Naive thymus-derived CD4-positive, alpha-beta T cell (primary cell): Measurements from ENCODE around the gene LRRC10. TPM values are rescaled to one million over a fixed set of nuclear protein-coding genes. Genes with fewer than 3 reads are reported as not detected.

Experiments
- ATAC-seq: fragments of 150-1000 bp; cut with Tn5 transposase; 2 replicates; pipeline ENCODE4 v1.10.0; 2021; ENCODE audit warnings: mild to moderate bottlenecking, moderate library complexity
- CTCF ChIA-PET: fragments of 350-600 bp; sonication (Branson Sonifier 250); formaldehyde crosslinking; loops from one replicate; lab custom pipeline; 2021; ENCODE audit warnings: antibody characterized with exemption; lab: Charles Lee
- POLR2A ChIA-PET: fragments of 350-600 bp; sonication (Branson Sonifier 250); formaldehyde crosslinking; loops from one replicate; lab custom pipeline; 2021; ENCODE audit warnings: antibody characterized with exemption, inconsistent platforms; lab: Charles Lee
- DNase-seq, 9 donors: peaks; one replicate each; pipeline versions ENCODE4 v3.0.0 to v3.0.0-alpha.2; 2020 to 2022; ENCODE audit warnings: mixed read lengths in 1 of 9
- H3K27ac ChIP-seq: one replicate; pipeline ENCODE4 v1.7.0; 2013; ENCODE audit warnings: mild to moderate bottlenecking, low read depth, low read length, moderate library complexity
- H3K27me3 ChIP-seq, 2 donors: one replicate each; pipeline ENCODE4 v1.7.0; 2013; ENCODE audit warnings: low read length in 2 of 2, mild to moderate bottlenecking in 2 of 2, moderate library complexity in 2 of 2; ENCODE audit not compliant: control insufficient read depth in 2 of 2, insufficient read depth in 2 of 2
- H3K36me3 ChIP-seq, 3 experiments: 1 replicate in 2 of 3; 2 replicates in 1 of 3; pipeline ENCODE4 v1.7.0; 2013; ENCODE audit warnings: low read length in 3 of 3, mild to moderate bottlenecking in 3 of 3, moderate library complexity in 1 of 3; ENCODE audit not compliant: insufficient read depth in 3 of 3, control insufficient read depth in 2 of 3
- H3K4me1 ChIP-seq, 2 donors: one replicate each; pipeline ENCODE4 v1.7.0; 2013; ENCODE audit warnings: low read length in 2 of 2, mild to moderate bottlenecking in 2 of 2, moderate library complexity in 1 of 2; ENCODE audit not compliant: control insufficient read depth in 2 of 2, insufficient read depth in 2 of 2
- H3K4me3 ChIP-seq: 2 replicates; pipeline ENCODE4 v1.7.0; 2013; ENCODE audit warnings: mild to moderate bottlenecking, low read length
- H3K9me3 ChIP-seq, 3 experiments: 1 replicate in 2 of 3; 2 replicates in 1 of 3; pipeline ENCODE4 v1.7.0; 2013; ENCODE audit warnings: low read length in 3 of 3; ENCODE audit not compliant: control insufficient read depth in 2 of 3
- H3K27ac Mint-ChIP-seq, 9 donors: one replicate each; pipeline ENCODE4 v1.8.0; 2020 to 2022; ENCODE audit warnings: mixed read lengths in 9 of 9, mild to moderate bottlenecking in 8 of 9, moderate library complexity in 5 of 9, inconsistent platforms in 2 of 9
- H3K27me3 Mint-ChIP-seq, 5 donors: one replicate each; pipeline ENCODE4 v1.8.0; 2021 to 2022; ENCODE audit warnings: mixed read lengths in 5 of 5, mild to moderate bottlenecking in 1 of 5
- H3K36me3 Mint-ChIP-seq, 5 donors: one replicate each; pipeline ENCODE4 v1.8.0; 2020 to 2022; ENCODE audit warnings: mixed read lengths in 5 of 5, mild to moderate bottlenecking in 3 of 5, inconsistent platforms in 1 of 5
- H3K4me1 Mint-ChIP-seq, 7 donors: one replicate each; pipeline ENCODE4 v1.8.0; 2020 to 2022; ENCODE audit warnings: mixed read lengths in 7 of 7, mild to moderate bottlenecking in 3 of 7, inconsistent platforms in 1 of 7
- H3K4me3 Mint-ChIP-seq, 10 donors: one replicate each; pipeline ENCODE4 v1.8.0; 2020 to 2022; ENCODE audit warnings: mild to moderate bottlenecking in 10 of 10, mixed read lengths in 10 of 10, moderate library complexity in 6 of 10, inconsistent platforms in 2 of 10
- H3K9me3 Mint-ChIP-seq, 11 donors: one replicate each; pipeline ENCODE4 v1.8.0; 2020 to 2022; ENCODE audit warnings: mixed read lengths in 11 of 11, mild to moderate bottlenecking in 4 of 11, inconsistent platforms in 1 of 11, moderate library complexity in 1 of 11
- intact Hi-C, 2 donors: fragments of 100-400 bp; cut with micrococcal nuclease; formaldehyde crosslinking; loops; one replicate each; pipeline ENCODE4 v1.15.1; 2023
- polyA plus RNA-seq, 2 donors: library from polyadenylated mRNA; unstranded; fragments of 300-500 nt; fragmentation: Illumina TruSeq; gene quantifications; one replicate each; pipeline ENCODE4 v1.2.3, GENCODE V29; 2021
- total RNA-seq, 6 experiments: library from RNA in 5 of 6; stranded (reverse) in 5 of 6; gene quantifications; 1 replicate in 5 of 6; 2 replicates in 1 of 6; pipeline ENCODE4 v1.2.3 and lab custom pipeline; 2021 to 2026

Gene LRRC10
- total and polyA plus RNA-seq, 7 experiments from 2014 or later, result not detected

DNA sequence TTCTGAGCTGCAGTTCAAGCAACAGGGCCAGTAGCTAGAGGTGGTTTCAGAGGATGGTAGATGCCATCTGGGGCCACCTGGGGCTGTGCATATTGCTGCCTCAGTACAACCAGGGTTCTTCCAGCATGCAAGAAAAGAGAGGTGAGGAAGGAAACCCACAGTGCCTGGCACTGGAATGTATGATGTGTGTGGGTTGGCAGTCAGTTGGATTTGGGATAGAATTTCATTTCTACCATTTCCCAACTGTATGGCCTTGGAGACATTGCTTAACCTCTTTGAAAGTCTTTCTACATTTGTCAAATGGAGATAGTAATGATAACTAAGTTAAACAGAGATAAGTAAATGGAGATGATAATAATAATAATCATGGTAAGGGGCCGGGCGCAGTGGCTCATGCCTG lies 10.2 kb upstream of the LRRC10 start:
- Histone ChIP-seq H3K4me1 (no peaks in the 10 kb centered on the region), H3K27me3 (no peaks in the 10 kb centered on the region), H3K4me3 (no peak overlapping the region), H3K27ac (no peak overlapping the region), H3K36me3 (no peaks in the 10 kb centered on the region), H3K9me3 (no peaks in the 10 kb centered on the region)
- POLR2A ChIA-PET, result no interaction called here
- Mint-ChIP-seq H3K27me3 (peaks cover 10 to 25% (median 16%) of the 10 kb centered on the region in 5 donors), H3K4me3 (no peak overlapping the region), H3K9me3 (peaks cover 0 to 2% (median 0%) of the 10 kb centered on the region in 11 donors), H3K27ac (no peak overlapping the region), H3K36me3 (no peaks in the 10 kb centered on the region), H3K4me1 (no peaks in the 10 kb centered on the region)
- intact Hi-C loops, result no loop called here
- ATAC-seq (no peak), DNase-seq (no peak)
- CTCF ChIA-PET, result no interaction called here

DNA sequence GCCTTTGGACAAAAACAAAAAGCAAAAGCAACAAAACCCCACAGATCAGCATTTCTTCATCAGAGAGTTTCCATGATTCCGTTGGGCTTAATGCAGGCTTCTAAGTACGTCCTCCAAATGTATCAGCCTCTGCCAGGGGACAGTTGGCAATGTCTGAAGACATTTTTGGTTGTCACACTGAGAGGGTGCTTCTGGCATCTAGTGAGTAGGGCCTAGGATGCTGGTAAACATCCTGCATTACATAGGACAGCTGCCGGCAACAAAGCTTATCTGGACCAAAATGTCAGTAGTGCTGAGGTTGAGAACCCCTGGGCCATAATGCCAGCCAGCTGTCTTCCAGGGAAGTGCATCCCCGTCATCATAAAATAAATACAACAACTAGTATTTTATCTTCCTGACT lies 9.4 kb upstream of the LRRC10 start:
- ATAC-seq (no peak), DNase-seq (no peak)
- H3K27ac Mint-ChIP-seq, result no peak overlapping the region
- CTCF ChIA-PET, result no interaction called here
- POLR2A ChIA-PET, result no interaction called here
- Histone ChIP-seq H3K27ac (no peak overlapping the region), H3K4me1 (no peaks in the 10 kb centered on the region), H3K4me3 (no peak overlapping the region), H3K9me3 (no peaks in the 10 kb centered on the region), H3K36me3 (no peaks in the 10 kb centered on the region), H3K27me3 (no peaks in the 10 kb centered on the region)
- H3K4me1 Mint-ChIP-seq, result no peaks in the 10 kb centered on the region
- H3K9me3 Mint-ChIP-seq, result peaks cover 0 to 2% (median 0%) of the 10 kb centered on the region in 11 donors
- H3K36me3 Mint-ChIP-seq, result no peaks in the 10 kb centered on the region
- no peak overlapping the region for H3K4me3 Mint-ChIP-seq
- intact Hi-C loops, result no loop called here
- H3K27me3 Mint-ChIP-seq, result peaks cover 16 to 30% (median 17%) of the 10 kb centered on the region in 5 donors

DNA sequence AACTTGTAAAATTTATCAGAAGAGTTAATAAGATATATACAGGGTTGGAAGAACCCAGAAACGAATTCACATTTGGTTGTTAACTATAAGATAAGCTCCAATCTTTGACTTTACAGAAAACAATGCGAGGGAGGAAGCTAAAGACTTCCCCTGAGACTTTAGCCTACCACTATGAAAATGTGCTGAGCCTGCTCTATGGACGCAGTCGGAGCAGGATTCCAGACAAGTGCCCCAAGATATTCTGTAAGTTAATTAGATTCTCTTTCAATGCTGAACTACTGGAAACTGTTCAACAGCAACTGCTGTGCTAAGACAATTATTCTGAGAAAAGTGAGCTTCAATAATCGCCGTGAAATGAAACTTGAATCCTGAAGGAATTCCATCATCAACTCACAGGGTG lies 8.3 kb upstream of the LRRC10 start:
- H3K36me3 Mint-ChIP-seq, result no peaks in the 10 kb centered on the region
- CTCF ChIA-PET, result no interaction called here
- H3K4me3 ChIP-seq, result no peak overlapping the region
- H3K4me1 ChIP-seq, result no peaks in the 10 kb centered on the region
- no peaks in the 10 kb centered on the region for H3K36me3 ChIP-seq
- H3K4me1 Mint-ChIP-seq, result no peaks in the 10 kb centered on the region
- ATAC-seq, result no peak
- POLR2A ChIA-PET, result interaction anchor here (0.6 kb wide), 1 partner anchor 11 kb away, joined by 5 read pairs; no protein-coding TSS in a partner anchor
- peaks cover 0 to 2% (median 0%) of the 10 kb centered on the region in 11 donors for H3K9me3 Mint-ChIP-seq
- no peak overlapping the region for H3K4me3 Mint-ChIP-seq
- H3K27me3 ChIP-seq, result no peaks in the 10 kb centered on the region
- H3K9me3 ChIP-seq, result no peaks in the 10 kb centered on the region
- peaks cover 16 to 30% (median 17%) of the 10 kb centered on the region in 5 donors for H3K27me3 Mint-ChIP-seq
- DNase-seq, result no peak
- H3K27ac Mint-ChIP-seq, result no peak overlapping the region
- no peak overlapping the region for H3K27ac ChIP-seq
- intact Hi-C loops, result no loop called here

DNA sequence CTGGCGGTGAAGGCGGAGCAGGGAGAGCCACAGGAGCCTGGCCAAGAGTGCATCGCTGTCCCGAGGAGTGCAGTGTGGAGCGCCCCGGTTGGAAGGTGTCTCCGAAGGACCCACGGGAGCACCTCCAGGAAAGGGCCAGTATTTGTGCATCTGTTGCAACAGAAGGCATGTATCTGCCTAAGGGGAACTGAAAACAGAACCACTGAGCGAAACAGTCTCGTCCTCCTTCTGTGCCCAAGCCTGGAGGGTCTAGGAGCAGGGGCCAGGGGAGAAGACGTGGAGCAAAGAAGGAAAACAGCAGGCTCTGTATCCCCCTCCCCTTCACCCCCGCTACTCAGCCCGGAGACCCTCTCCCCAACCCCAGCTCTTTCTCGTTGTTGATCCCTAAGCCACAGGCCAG lies 5.3 kb upstream of the LRRC10 start:
- peak; percentile 22 for ATAC-seq
- CTCF ChIA-PET, result no interaction called here
- no peaks in the 10 kb centered on the region for H3K36me3 Mint-ChIP-seq

DNA sequence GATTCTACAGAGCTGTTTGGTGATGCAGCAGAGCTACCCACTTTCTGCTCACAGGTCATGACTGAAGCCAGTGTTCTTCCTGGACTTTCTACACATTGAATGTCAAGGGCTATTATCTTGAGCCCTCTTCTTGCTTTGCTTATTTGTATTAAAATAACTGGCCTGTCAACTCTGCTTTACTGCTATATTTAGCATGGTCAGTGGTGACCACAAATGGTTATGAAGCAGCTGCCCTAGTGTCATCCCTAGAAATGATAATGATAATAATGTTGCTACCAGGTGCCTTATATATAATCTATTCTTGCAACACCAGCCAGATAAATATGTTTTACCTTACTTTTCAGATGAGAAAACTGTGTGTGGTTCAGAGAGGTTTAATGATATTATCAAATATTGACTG lies 2.6 kb upstream of the LRRC10 start:
- Histone ChIP-seq H3K4me1 (no peaks in the 10 kb centered on the region), H3K36me3 (no peaks in the 10 kb centered on the region), H3K4me3 (no peak overlapping the region), H3K27ac (no peak overlapping the region), H3K9me3 (no peaks in the 10 kb centered on the region), H3K27me3 (peaks cover 0 to 8% of the 10 kb centered on the region in 2 donors)
- DNase-seq (no peak), ATAC-seq (no peak)
- CTCF ChIA-PET, result no interaction called here
- no peaks in the 10 kb centered on the region for H3K36me3 Mint-ChIP-seq
- no peaks in the 10 kb centered on the region for H3K9me3 Mint-ChIP-seq
- H3K4me1 Mint-ChIP-seq, result peaks cover 0 to 8% (median 0%) of the 10 kb centered on the region in 7 donors
- POLR2A ChIA-PET, result no interaction called here
- no peak overlapping the region for H3K4me3 Mint-ChIP-seq
- H3K27ac Mint-ChIP-seq, result no peak overlapping the region
- peaks cover 2 to 23% (median 16%) of the 10 kb centered on the region in 5 donors for H3K27me3 Mint-ChIP-seq
- intact Hi-C loops, result no loop called here

More for the DNA sequence above, 5.3 kb upstream of the LRRC10 start:
- Histone ChIP-seq H3K4me1 (no peaks in the 10 kb centered on the region), H3K4me3 (no peak overlapping the region), H3K27me3 (peaks cover 0 to 3% of the 10 kb centered on the region in 2 donors), H3K36me3 (no peaks in the 10 kb centered on the region), H3K9me3 (no peaks in the 10 kb centered on the region), H3K27ac (no peak overlapping the region)
- intact Hi-C loops, result no loop called here
- H3K4me1 Mint-ChIP-seq, result no peaks in the 10 kb centered on the region
- H3K27ac Mint-ChIP-seq, result no peak overlapping the region
- H3K4me3 Mint-ChIP-seq, result no peak overlapping the region
- POLR2A ChIA-PET, result no interaction called here
- H3K9me3 Mint-ChIP-seq, result peaks cover 0 to 2% (median 0%) of the 10 kb centered on the region in 11 donors
- DNase-seq, result no peak
- peaks cover 11 to 27% (median 16%) of the 10 kb centered on the region in 5 donors for H3K27me3 Mint-ChIP-seq

DNA sequence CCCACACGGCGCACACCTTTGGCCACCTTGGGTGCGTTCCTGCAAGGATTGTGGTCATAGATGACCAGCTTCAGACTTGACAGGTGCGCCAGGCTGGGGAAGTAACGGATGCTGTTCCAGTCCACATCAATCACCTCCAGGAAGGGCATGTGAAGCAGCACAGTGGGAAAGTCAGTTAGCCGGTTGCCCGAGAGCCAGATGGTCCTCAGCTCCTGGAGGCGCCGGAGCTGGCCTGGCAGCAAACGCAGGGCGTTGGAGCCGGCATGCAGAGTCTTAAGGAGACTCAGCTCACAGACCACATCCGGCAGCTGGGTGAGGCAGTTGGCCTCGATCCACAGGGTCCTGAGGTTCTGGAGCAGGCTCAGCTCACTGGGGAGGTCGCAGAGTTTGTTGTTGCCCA lies 581 bp downstream of the LRRC10 start:
- CTCF ChIA-PET, result interaction anchor here (0.6 kb wide), 1 partner anchor 212 kb away, joined by 4 read pairs; no protein-coding TSS in a partner anchor
- no peak overlapping the region for H3K27ac Mint-ChIP-seq
- intact Hi-C loops, result no loop called here
- POLR2A ChIA-PET, result no interaction called here
- Histone ChIP-seq H3K4me3 (no peak overlapping the region), H3K27ac (no peak overlapping the region), H3K36me3 (no peaks in the 10 kb centered on the region), H3K27me3 (peaks cover 0 to 8% of the 10 kb centered on the region in 2 donors), H3K9me3 (no peaks in the 10 kb centered on the region), H3K4me1 (no peaks in the 10 kb centered on the region)
- H3K27me3 Mint-ChIP-seq, result peaks cover 0 to 10% (median 5%) of the 10 kb centered on the region in 5 donors
- no peaks in the 10 kb centered on the region for H3K9me3 Mint-ChIP-seq
- peaks cover 0 to 13% (median 0%) of the 10 kb centered on the region in 7 donors for H3K4me1 Mint-ChIP-seq
- H3K36me3 Mint-ChIP-seq, result no peaks in the 10 kb centered on the region
- DNase-seq (no peak), ATAC-seq (no peak)
- H3K4me3 Mint-ChIP-seq, result no peak overlapping the region

DNA sequence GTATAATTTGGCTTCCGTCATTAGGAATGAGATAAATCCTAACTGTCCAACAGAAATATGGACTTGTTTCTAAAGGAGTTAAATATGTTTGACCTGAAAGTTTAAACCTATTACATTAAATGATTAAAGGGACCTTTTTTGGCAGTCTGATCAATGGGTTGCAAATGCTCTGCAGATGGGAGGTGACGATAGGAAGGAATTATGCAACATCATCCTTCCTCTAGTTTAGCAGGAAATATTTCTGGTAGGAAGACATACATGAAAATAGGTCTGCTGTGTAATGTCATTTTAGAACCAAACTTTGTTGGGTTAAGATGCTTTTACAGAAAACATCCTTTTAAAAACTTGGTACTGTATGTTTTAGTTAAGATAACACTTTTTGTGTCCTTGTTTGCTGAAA lies 2.6 kb downstream of the LRRC10 start:
- Histone ChIP-seq H3K9me3 (no peaks in the 10 kb centered on the region), H3K27ac (no peak overlapping the region), H3K27me3 (peaks cover 0 to 8% of the 10 kb centered on the region in 2 donors), H3K4me3 (no peak overlapping the region), H3K36me3 (no peaks in the 10 kb centered on the region), H3K4me1 (no peaks in the 10 kb centered on the region)
- DNase-seq, result no peak
- Mint-ChIP-seq H3K27ac (peak overlapping the region in 1 of 9 donors; percentile 28), H3K4me3 (peak overlapping the region in 1 of 10 donors; percentile 47), H3K36me3 (peaks cover 0 to 5% (median 4%) of the 10 kb centered on the region in 5 donors), H3K27me3 (peaks cover 0 to 9% (median 0%) of the 10 kb centered on the region in 5 donors), H3K9me3 (peaks cover 0 to 4% (median 0%) of the 10 kb centered on the region in 11 donors), H3K4me1 (peaks cover 0 to 13% (median 0%) of the 10 kb centered on the region in 7 donors)
- ChIA-PET CTCF (no interaction called here), POLR2A (interaction anchor here (0.6 to 0.7 kb wide), 3 partner anchors 11 to 313 kb away, joined by 3 to 5 read pairs (median 4); no protein-coding TSS in a partner anchor)
- no peak for ATAC-seq
- intact Hi-C loops, result no loop called here
